ENCODE results near the gene FOXJ2.

DNA sequence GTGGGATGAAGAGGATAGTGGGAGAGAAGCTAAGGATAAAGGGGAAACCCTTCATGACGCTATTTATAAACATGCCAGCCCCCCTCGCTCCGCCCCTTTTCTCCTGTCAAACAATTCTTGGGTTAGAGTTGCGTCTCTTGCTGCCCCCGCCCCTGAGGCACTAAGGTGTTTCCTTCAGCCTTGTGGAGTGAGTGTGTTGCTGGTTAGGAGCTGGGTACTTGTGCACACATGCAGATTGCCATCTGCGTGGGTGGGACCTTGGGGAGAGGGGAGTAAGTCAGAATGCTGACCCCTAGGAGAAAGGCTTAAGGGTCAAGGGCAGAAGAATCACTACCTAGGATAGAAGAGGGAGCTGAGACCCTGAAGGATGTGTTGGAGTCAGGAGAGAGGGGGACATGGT, 5.4 kb downstream of the FOXJ2 start:
- TF ChIP-seq POLR2A (IDR thresholded peaks at IDR 0.05), result no peak
- TF ChIP-seq, protein P1, sequence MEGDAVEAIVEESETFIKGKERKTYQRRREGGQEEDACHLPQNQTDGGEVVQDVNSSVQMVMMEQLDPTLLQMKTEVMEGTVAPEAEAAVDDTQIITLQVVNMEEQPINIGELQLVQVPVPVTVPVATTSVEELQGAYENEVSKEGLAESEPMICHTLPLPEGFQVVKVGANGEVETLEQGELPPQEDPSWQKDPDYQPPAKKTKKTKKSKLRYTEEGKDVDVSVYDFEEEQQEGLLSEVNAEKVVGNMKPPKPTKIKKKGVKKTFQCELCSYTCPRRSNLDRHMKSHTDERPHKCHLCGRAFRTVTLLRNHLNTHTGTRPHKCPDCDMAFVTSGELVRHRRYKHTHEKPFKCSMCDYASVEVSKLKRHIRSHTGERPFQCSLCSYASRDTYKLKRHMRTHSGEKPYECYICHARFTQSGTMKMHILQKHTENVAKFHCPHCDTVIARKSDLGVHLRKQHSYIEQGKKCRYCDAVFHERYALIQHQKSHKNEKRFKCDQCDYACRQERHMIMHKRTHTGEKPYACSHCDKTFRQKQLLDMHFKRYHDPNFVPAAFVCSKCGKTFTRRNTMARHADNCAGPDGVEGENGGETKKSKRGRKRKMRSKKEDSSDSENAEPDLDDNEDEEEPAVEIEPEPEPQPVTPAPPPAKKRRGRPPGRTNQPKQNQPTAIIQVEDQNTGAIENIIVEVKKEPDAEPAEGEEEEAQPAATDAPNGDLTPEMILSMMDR (IDR thresholded peaks at IDR 0.05), result no peak
